B cell (primary cell): ENCODE measurements around the gene RASSF1. TPM values are rescaled to one million over a fixed set of nuclear protein-coding genes. Genes with fewer than 3 reads are reported as not detected.
A peak's percentile ranks its signal among the peaks of the same experiment; 100 is the strongest.

ENCODE experiments used
- ATAC-seq: fragments of 200-7000 bp; cut with Tn5 transposase; one replicate; pipeline ENCODE4 v1.10.0; 2021; ENCODE audit warnings: low read depth, mild to moderate bottlenecking, moderate number of reproducible peaks, moderate library complexity
- CTCF ChIA-PET: fragments of 350-600 bp; sonication (Branson Sonifier 250); formaldehyde crosslinking; loops from one replicate; lab custom pipeline; 2021; ENCODE audit warnings: antibody characterized with exemption, inconsistent platforms; lab: Charles Lee
- POLR2A ChIA-PET: fragments of 350-600 bp; sonication (Branson Sonifier 250); formaldehyde crosslinking; loops from one replicate; lab custom pipeline; 2021; ENCODE audit warnings: antibody characterized with exemption; lab: Charles Lee
- DNase-seq: peaks from one replicate; pipeline ENCODE4 v3.0.0; 2013
- H2AFZ ChIP-seq: 2 replicates; pipeline ENCODE4 v1.6.1; 2012; ENCODE audit warnings: mild to moderate bottlenecking, low read depth, low read length; ENCODE audit not compliant: insufficient read depth, poor library complexity, severe bottlenecking
- H3K27ac ChIP-seq, 2 donors: 1 replicate in 1 of 2; 2 replicates in 1 of 2; pipeline ENCODE4 v1.5.1; 2012 to 2013; ENCODE audit warnings: low read length in 2 of 2, mild to moderate bottlenecking in 2 of 2, moderate library complexity in 1 of 2
- H3K27me3 ChIP-seq, 4 experiments: fragments of 200-600 bp in 1 of 4; sonication (generic) in 1 of 4; replicated peaks in 1 of 4; 1 replicate in 2 of 4; 2 replicates in 2 of 4; pipeline versions ENCODE4 v1.6.1 to v1.7.0; 2013 to 2016; ENCODE audit warnings: low read length in 3 of 4, mild to moderate bottlenecking in 2 of 4, mixed read lengths in 1 of 4, moderate library complexity in 1 of 4; ENCODE audit not compliant: insufficient read depth in 4 of 4, control insufficient read depth in 3 of 4; ENCODE audit errors: control extremely low read depth in 1 of 4
- H3K36me3 ChIP-seq, 2 experiments: replicated peaks in 1 of 2; 1 replicate in 1 of 2; 2 replicates in 1 of 2; pipeline versions ENCODE4 v1.6.1 to v1.7.1; 2013; ENCODE audit warnings: low read length in 1 of 2; ENCODE audit not compliant: insufficient read depth in 2 of 2, control insufficient read depth in 1 of 2; ENCODE audit errors: control extremely low read depth in 1 of 2, extremely low read depth in 1 of 2
- H3K4me1 ChIP-seq, 2 donors: fragments of 200-600 bp in 1 of 2; sonication (generic) in 1 of 2; 1 replicate in 1 of 2; 2 replicates in 1 of 2; pipeline versions ENCODE4 v1.5.1 to v1.6.1; 2013 to 2017; ENCODE audit warnings: low read length in 2 of 2; ENCODE audit not compliant: control insufficient read depth in 2 of 2, insufficient read depth in 2 of 2
- H3K4me2 ChIP-seq: replicated peaks from 2 replicates; pipeline ENCODE3; 2012; ENCODE audit warnings: mild to moderate bottlenecking, low read depth, low read length; ENCODE audit not compliant: poor library complexity, severe bottlenecking
- H3K4me3 ChIP-seq, 5 experiments: fragments of 200-600 bp in 1 of 5; sonication (generic) in 1 of 5; 1 replicate in 3 of 5; 2 replicates in 2 of 5; pipeline versions ENCODE4 v1.5.1 to v1.7.0; 2011 to 2016; ENCODE audit warnings: low read length in 4 of 5, mild to moderate bottlenecking in 4 of 5, low read depth in 2 of 5, control low read depth in 1 of 5, moderate library complexity in 1 of 5; ENCODE audit not compliant: insufficient read depth in 1 of 5; ENCODE audit errors: control extremely low read depth in 1 of 5, extremely low read depth in 1 of 5
- H3K79me2 ChIP-seq: fragments of 200-600 bp; sonication (generic); one replicate; pipeline ENCODE4 v1.6.0; 2016; ENCODE audit warnings: low read length; ENCODE audit not compliant: control insufficient read depth, insufficient read depth
- H3K9ac ChIP-seq: fragments of 200-600 bp; sonication (generic); 2 replicates; pipeline ENCODE4 v1.6.1; 2017; ENCODE audit warnings: mild to moderate bottlenecking, low read length, moderate library complexity
- H3K9me3 ChIP-seq, 3 donors: one replicate each; pipeline versions ENCODE4 v1.6.1 to v1.7.1; 2013; ENCODE audit warnings: low read length in 2 of 3; ENCODE audit not compliant: control insufficient read depth in 2 of 3, insufficient read depth in 1 of 3; ENCODE audit errors: control extremely low read depth in 1 of 3
- H4K20me1 ChIP-seq: 2 replicates; pipeline ENCODE4 v1.6.0; 2012; ENCODE audit warnings: mild to moderate bottlenecking, low read length; ENCODE audit not compliant: insufficient read depth, control insufficient read depth, poor library complexity, severe bottlenecking
- H3K27ac Mint-ChIP-seq: one replicate; pipeline ENCODE4 v1.8.0; 2021; ENCODE audit warnings: mixed read lengths
- H3K27me3 Mint-ChIP-seq: one replicate; pipeline ENCODE4 v1.8.0; 2021; ENCODE audit warnings: mixed read lengths
- H3K4me1 Mint-ChIP-seq: one replicate; pipeline ENCODE4 v1.8.0; 2021; ENCODE audit warnings: mixed read lengths
- H3K4me3 Mint-ChIP-seq: one replicate; pipeline ENCODE4 v1.8.0; 2021; ENCODE audit warnings: mixed read lengths
- H3K9me3 Mint-ChIP-seq: one replicate; pipeline ENCODE4 v1.8.0; 2022; ENCODE audit warnings: mixed read lengths; ENCODE audit not compliant: insufficient read depth
- CTCF ChIP-seq: fragments of 200-600 bp; IDR thresholded peaks from one replicate; pipeline ENCODE4 v1.8.0; 2022; ENCODE audit warnings: antibody characterized with exemption, mild to moderate bottlenecking
- EZH2 ChIP-seq: IDR thresholded peaks from 2 replicates; pipeline ENCODE4 v1.6.1; 2012; ENCODE audit warnings: borderline replicate concordance, low read depth, mild to moderate bottlenecking, moderate library complexity, low read length; ENCODE audit not compliant: insufficient read depth, poor library complexity, severe bottlenecking
- WGBS: methylation state at CpG from one replicate; pipeline ENCODE4 v1.1.5; 2013; ENCODE audit warnings: missing lambda C conversion rate; ENCODE audit not compliant: insufficient coverage; 5-methylcytosine and 5-hydroxymethylcytosine counted together
- intact Hi-C: fragments of 100-400 bp; cut with micrococcal nuclease; formaldehyde crosslinking; loops from one replicate; pipeline ENCODE4 v1.10.0; 2022
- polyA plus RNA-seq: library from polyadenylated mRNA; depleted of rRNA; stranded (reverse); fragments of >200 nt; gene quantifications from 2 replicates; pipeline ENCODE4 v1.2.3, GENCODE V29; 2012
- total RNA-seq, 2 donors: library from RNA; stranded (reverse); fragments of 120-200 nt in 1 of 2; gene quantifications; 1 replicate in 1 of 2; 2 replicates in 1 of 2; pipeline versions ENCODE4 v1.2.3 to v1.2.4, GENCODE V29; 2013 to 2022

The RASSF1 gene
- total and polyA plus RNA-seq, 2 donors (not counting 1 experiment from before 2014, with no cell fraction given) = 121 to 223 TPM

GRCh38 chr3:50304601-50305000 lies 36.0 kb downstream of the RASSF1 start:
- TF ChIP-seq EZH2 (no peak), CTCF (no peak)
- Mint-ChIP-seq H3K27me3 (no peaks in the 10 kb centered on the region), H3K4me3 (no peak overlapping the region), H3K27ac (peak overlapping the region; percentile 20), H3K4me1 (peaks cover 19% of the 10 kb centered on the region), H3K9me3 (no peaks in the 10 kb centered on the region)
- ATAC-seq (no peak), DNase-seq (no peak)
- Histone ChIP-seq H3K4me3 (no peak overlapping the region), H2AFZ (no peak overlapping the region), H3K4me2 (no peak overlapping the region), H3K9me3 (peaks cover 0 to 23% (median 0%) of the 10 kb centered on the region in 3 donors), H3K27me3 (no peaks in the 10 kb centered on the region), H3K4me1 (peaks cover 10 to 15% of the 10 kb centered on the region in 2 donors), H3K79me2 (peaks cover 5% of the 10 kb centered on the region), H3K36me3 (no peaks in the 10 kb centered on the region), H3K27ac (no peak overlapping the region), H3K9ac (no peak overlapping the region), H4K20me1 (no peaks in the 10 kb centered on the region)
- POLR2A ChIA-PET = interaction anchor here (0.6 kb wide), 1 partner anchor 31 kb away, joined by 3 read pairs; no protein-coding TSS in a partner anchor
- CTCF ChIA-PET = no interaction called here
- intact Hi-C loops = no loop called here

- H3K27ac ChIP-seq = no peak within 1 kb of the TSS
- ChIA-PET POLR2A (no interaction called here), CTCF (interaction anchor here (0.5 to 0.6 kb wide), 2 partner anchors 22 to 51 kb away, joined by 3 read pairs; no protein-coding TSS in a partner anchor)
- Mint-ChIP-seq H3K27ac (no peak within 1 kb of the TSS), H3K9me3 (no peaks in the 10 kb centered on the region), H3K4me1 (peaks cover 30% of the 10 kb centered on the region), H3K4me3 (no peak within 1 kb of the TSS), H3K27me3 (no peaks in the 10 kb centered on the region)
- intact Hi-C loops = no loop called here
- DNase-seq (no peak), ATAC-seq (no peak)
- TF ChIP-seq CTCF (no peak), EZH2 (no peak)
- H4K20me1 ChIP-seq = no peaks in the 10 kb centered on the region
- WGBS = 84% methylated on average over 14 of the region's 14 CpGs
- peaks cover 14 to 24% of the 10 kb centered on the region in 2 donors for H3K4me1 ChIP-seq
- H3K79me2 ChIP-seq = peaks cover 9% of the 10 kb centered on the region
- H3K9ac ChIP-seq = no peak within 1 kb of the TSS
- H3K36me3 ChIP-seq = no peaks in the 10 kb centered on the region
- no peak within 1 kb of the TSS for H2AFZ ChIP-seq
- H3K27me3 ChIP-seq = no peaks in the 10 kb centered on the region
- no peak within 1 kb of the TSS for H3K4me3 ChIP-seq
- peaks cover 0 to 9% (median 0%) of the 10 kb centered on the region in 3 donors for H3K9me3 ChIP-seq
- H3K4me2 ChIP-seq = no peak within 1 kb of the TSS
Measured at GRCh38 chr3:50303013-50303815, 37.4 kb downstream of the RASSF1 start, which contains the start of gene HYAL1. Gene HYAL1 (minus strand): TSS chr3:50303574. CDS start chr3:50302956, 618 bp downstream.
